ENCODE measurements around the gene SLC16A12. TPM values are rescaled to one million over a fixed set of nuclear protein-coding genes. Genes with fewer than 3 reads are reported as not detected.
"Not testable (repeated sequence)": the region's sequence is repeated elsewhere in the genome, so short reads cannot be mapped to it uniquely, and the experiment has no call there.

The SLC16A12 gene
- total RNA-seq, 3 donors from 2014 or later, result not detected

DNA sequence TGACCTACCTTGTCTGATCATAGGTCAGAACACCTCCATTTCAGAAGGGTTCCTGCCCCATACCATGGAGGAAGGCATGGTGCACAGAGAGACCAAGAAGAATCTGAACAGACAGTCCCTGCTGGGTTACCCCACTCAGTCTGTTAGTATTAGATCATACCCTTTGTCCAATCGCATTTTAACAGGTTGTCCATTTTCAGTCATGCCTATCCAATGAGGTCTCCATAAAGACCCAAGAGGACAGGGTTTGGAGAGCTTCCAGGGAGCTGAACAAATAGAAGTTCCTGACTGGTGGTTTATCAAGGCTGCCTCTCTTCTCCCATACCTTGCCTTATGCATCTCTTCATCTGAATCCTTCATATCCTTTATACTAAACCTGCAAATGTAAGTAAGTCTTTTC is 21.2 kb upstream of the SLC16A12 start:
- Mint-ChIP-seq H3K4me3 (no peak overlapping the region), H3K9me3 (no peaks in the 10 kb centered on the region), H3K4me1 (ENCODE audit: low read depth) (no peaks in the 10 kb centered on the region), H3K36me3 (ENCODE audit: insufficient read depth) (no peaks in the 10 kb centered on the region), H3K27me3 (ENCODE audit: low read depth) (peaks cover 5% of the 10 kb centered on the region)
- ATAC-seq, result no peak
- DNase-seq, result no peak

DNA sequence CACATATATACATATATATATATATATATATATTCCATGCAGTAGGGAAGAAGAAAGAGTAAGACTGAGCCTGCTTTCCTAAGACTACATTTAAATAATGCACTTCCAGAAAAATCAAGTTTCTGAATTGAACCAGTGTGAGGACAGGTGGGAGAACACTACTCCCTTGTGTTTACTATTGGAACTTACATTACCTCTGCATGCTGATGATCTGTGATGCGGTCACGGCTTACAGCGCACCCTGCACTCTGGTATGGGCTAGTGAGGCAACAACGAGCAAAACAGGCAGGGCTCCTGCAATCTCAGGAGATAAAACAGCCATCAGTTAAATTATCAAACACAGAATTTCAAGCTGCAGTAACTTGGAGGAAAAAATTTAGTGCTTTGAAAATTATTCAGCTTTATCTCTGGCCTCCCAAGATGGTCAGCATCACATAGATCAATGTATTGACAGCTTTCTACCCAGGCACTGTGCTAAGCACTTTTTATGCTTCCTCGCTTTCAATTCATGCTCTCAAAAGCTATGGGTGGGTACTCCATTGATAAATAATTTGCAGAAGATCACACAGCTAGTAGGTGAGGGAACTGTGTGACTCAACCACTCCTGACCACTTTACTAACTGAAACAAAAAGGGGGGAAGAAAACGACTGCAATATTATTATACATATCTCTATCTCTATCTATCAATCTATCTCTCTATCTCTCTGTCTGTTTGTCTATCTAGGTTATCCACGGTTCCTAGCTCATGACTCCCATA is 20.5 kb upstream of the SLC16A12 start:
- Mint-ChIP-seq H3K36me3 (ENCODE audit: insufficient read depth) (no peaks in the 10 kb centered on the region), H3K9me3 (no peaks in the 10 kb centered on the region), H3K4me1 (ENCODE audit: low read depth) (no peaks in the 10 kb centered on the region), H3K27me3 (ENCODE audit: low read depth) (peaks cover 5% of the 10 kb centered on the region), H3K4me3 (no peak overlapping the region)
- DNase-seq (no peak), ATAC-seq (no peak)

DNA sequence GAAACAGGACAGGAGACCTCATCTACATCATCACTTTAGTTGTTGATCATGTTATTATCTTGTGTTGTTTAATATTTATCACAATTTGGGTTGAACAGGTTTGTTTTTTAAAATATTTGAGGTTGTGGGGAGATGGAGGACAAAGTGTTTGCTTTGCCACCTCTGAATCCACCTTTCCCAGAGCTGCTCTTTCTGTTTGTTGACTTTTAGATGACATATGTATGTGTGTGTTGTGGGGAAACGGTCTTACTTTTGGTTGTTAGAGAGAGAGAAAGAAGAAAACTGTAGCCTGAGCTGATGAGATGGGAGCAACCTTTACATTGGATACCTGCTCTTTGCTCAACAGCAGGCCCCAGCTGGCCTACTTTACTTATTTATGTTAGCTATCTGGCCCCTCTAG is 19.0 kb upstream of the SLC16A12 start:
- ATAC-seq, result no peak
- Mint-ChIP-seq H3K4me3 (no peak overlapping the region), H3K4me1 (ENCODE audit: low read depth) (no peaks in the 10 kb centered on the region), H3K36me3 (ENCODE audit: insufficient read depth) (no peaks in the 10 kb centered on the region), H3K27me3 (ENCODE audit: low read depth) (peaks cover 5% of the 10 kb centered on the region), H3K9me3 (no peaks in the 10 kb centered on the region)
- no peak for DNase-seq

DNA sequence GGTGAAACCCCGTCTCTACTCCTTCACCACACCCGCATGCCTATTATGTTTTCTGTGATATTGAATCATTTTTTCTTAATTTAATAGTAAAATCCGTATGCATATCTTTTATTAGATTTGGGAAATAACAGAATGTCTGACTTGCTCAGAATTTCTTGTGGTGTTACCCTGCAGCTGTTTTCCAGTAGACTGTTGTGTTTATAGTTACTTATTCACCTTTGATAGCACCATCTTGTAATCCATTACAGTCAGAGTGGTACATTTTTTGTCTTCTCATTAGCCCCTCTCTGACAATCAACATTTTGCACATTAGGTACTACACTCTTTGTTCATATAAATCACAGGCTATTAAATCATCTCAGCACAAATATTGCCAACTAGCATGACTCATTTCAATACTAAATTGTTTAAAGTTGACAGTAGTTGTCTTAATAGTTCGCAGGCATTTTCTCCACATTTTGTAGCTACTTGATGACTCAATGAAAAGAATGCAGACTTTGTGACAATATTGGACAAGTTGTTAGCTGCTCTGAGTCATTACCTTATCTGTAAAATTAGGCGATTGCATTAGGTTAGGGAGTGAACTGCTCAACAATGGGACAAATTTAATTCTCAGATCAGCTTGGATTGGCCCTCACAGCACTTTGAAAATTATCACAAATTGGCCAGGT is 17.8 kb upstream of the SLC16A12 start:
- H3K9me3 Mint-ChIP-seq, result no peaks in the 10 kb centered on the region
- H3K27me3 Mint-ChIP-seq (ENCODE audit: low read depth), result no peaks in the 10 kb centered on the region
- H3K36me3 Mint-ChIP-seq (ENCODE audit: insufficient read depth), result no peaks in the 10 kb centered on the region
- H3K4me1 Mint-ChIP-seq (ENCODE audit: low read depth), result no peaks in the 10 kb centered on the region
- DNase-seq (no peak), ATAC-seq (no peak)
- no peak overlapping the region for H3K4me3 Mint-ChIP-seq

GRCh38 chr10:89552213-89552612 is 16.8 kb upstream of the SLC16A12 start:
- DNase-seq, result no peak
- no peaks in the 10 kb centered on the region for H3K4me1 Mint-ChIP-seq (ENCODE audit: low read depth)
- H3K4me3 Mint-ChIP-seq, result no peak overlapping the region
- no peaks in the 10 kb centered on the region for H3K36me3 Mint-ChIP-seq (ENCODE audit: insufficient read depth)
- no peaks in the 10 kb centered on the region for H3K9me3 Mint-ChIP-seq
- H3K27me3 Mint-ChIP-seq (ENCODE audit: low read depth), result no peaks in the 10 kb centered on the region
- no peak for ATAC-seq

- Mint-ChIP-seq H3K4me3 (no peak overlapping the region), H3K4me1 (ENCODE audit: low read depth) (no peaks in the 10 kb centered on the region), H3K36me3 (ENCODE audit: insufficient read depth) (no peaks in the 10 kb centered on the region), H3K27me3 (ENCODE audit: low read depth) (no peaks in the 10 kb centered on the region), H3K9me3 (no peaks in the 10 kb centered on the region)
- ATAC-seq (no peak), DNase-seq (no peak)
Observed at GRCh38 chr10:89550509-89550908, 15.1 kb upstream of the SLC16A12 start.

GRCh38 chr10:89549510-89549909 is 14.1 kb upstream of the SLC16A12 start:
- H3K27me3 Mint-ChIP-seq (ENCODE audit: low read depth), result no peaks in the 10 kb centered on the region
- H3K9me3 Mint-ChIP-seq, result no peaks in the 10 kb centered on the region
- no peak overlapping the region for H3K4me3 Mint-ChIP-seq
- DNase-seq, result no peak
- H3K4me1 Mint-ChIP-seq (ENCODE audit: low read depth), result no peaks in the 10 kb centered on the region
- no peak for ATAC-seq
- H3K36me3 Mint-ChIP-seq (ENCODE audit: insufficient read depth), result no peaks in the 10 kb centered on the region

GRCh38 chr10:89548673-89549072 is 13.3 kb upstream of the SLC16A12 start:
- Mint-ChIP-seq H3K9me3 (no peaks in the 10 kb centered on the region), H3K27me3 (ENCODE audit: low read depth) (no peaks in the 10 kb centered on the region), H3K4me1 (ENCODE audit: low read depth) (no peaks in the 10 kb centered on the region), H3K4me3 (no peak overlapping the region), H3K36me3 (ENCODE audit: insufficient read depth) (no peaks in the 10 kb centered on the region)
- ATAC-seq (no peak), DNase-seq (no peak)

GRCh38 chr10:89547853-89548513 is 12.6 kb upstream of the SLC16A12 start:
- Mint-ChIP-seq H3K4me3 (no peak overlapping the region), H3K36me3 (ENCODE audit: insufficient read depth) (no peaks in the 10 kb centered on the region), H3K4me1 (ENCODE audit: low read depth) (no peaks in the 10 kb centered on the region), H3K27me3 (ENCODE audit: low read depth) (no peaks in the 10 kb centered on the region), H3K9me3 (no peaks in the 10 kb centered on the region)
- ATAC-seq (no peak), DNase-seq (no peak)

GRCh38 chr10:89546651-89547050 is 11.3 kb upstream of the SLC16A12 start:
- not testable (repeated sequence) for H3K9me3 Mint-ChIP-seq; H3K36me3 Mint-ChIP-seq (ENCODE audit: insufficient read depth); ATAC-seq; H3K4me1 Mint-ChIP-seq (ENCODE audit: low read depth); H3K4me3 Mint-ChIP-seq; DNase-seq; H3K27me3 Mint-ChIP-seq (ENCODE audit: low read depth)

DNA sequence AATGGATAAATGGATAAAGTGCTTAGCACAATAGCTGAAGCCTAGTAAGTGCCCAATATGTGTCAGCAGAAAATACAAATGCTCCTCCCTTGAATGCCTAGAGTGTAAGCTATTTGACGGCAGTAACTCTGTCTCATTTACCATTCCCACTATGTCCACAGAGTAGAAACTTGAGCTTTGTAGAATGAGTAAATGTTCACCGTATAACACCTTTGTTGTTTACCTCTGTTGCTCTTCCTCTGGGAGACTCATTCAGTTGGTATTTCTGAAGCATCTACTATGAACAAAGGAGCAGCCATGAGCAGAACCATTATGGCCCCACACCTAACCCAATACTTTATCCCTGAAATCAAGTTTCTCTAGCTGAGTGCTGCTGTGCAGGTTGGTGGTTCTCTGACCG is 8.4 kb upstream of the SLC16A12 start:
- DNase-seq, result no peak
- no peaks in the 10 kb centered on the region for H3K4me1 Mint-ChIP-seq (ENCODE audit: low read depth)
- ATAC-seq, result no peak
- no peak overlapping the region for H3K4me3 Mint-ChIP-seq
- H3K9me3 Mint-ChIP-seq, result no peaks in the 10 kb centered on the region
- no peaks in the 10 kb centered on the region for H3K36me3 Mint-ChIP-seq (ENCODE audit: insufficient read depth)
- H3K27me3 Mint-ChIP-seq (ENCODE audit: low read depth), result peaks cover 20% of the 10 kb centered on the region

DNA sequence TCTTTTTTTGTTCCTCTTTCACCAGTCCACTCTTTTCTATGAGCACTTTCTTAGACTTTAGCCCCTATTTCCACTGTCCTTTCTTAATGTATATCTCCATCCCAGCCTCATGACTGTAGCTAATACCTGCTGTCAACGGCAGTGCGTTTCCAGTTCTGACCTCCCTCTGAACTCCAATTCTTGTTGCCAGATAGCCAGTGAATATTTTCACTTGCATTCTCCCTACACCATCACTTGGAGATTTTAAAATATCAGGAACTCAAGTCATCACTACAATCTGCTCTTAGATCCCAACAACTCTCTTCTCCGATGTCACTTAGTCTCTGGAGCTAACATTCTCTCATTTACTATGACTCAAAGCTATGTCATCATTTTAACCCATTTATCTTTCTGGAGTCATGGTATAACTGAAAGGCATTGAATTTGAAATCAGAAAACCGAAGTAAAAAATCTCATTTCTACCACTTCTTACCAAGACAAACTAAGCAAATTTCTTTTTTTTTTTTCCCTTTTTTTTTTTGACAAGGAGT is 5.1 kb upstream of the SLC16A12 start:
- Mint-ChIP-seq H3K36me3 (ENCODE audit: insufficient read depth) (no peaks in the 10 kb centered on the region), H3K4me3 (no peak overlapping the region), H3K27me3 (ENCODE audit: low read depth) (peaks cover 43% of the 10 kb centered on the region), H3K9me3 (no peaks in the 10 kb centered on the region), H3K4me1 (ENCODE audit: low read depth) (peaks cover 6% of the 10 kb centered on the region)
- DNase-seq, result no peak
- no peak for ATAC-seq

- no peak for DNase-seq
Observed at GRCh38 chr10:89537364-89537763, 2.0 kb upstream of the SLC16A12 start.

GRCh38 chr10:89536013-89536354 is 590 bp upstream of the SLC16A12 start:
- Mint-ChIP-seq H3K27me3 (ENCODE audit: low read depth) (peaks cover 68% of the 10 kb centered on the region), H3K4me3 (no peak overlapping the region), H3K4me1 (ENCODE audit: low read depth) (peaks cover 13% of the 10 kb centered on the region), H3K36me3 (ENCODE audit: insufficient read depth) (no peaks in the 10 kb centered on the region), H3K9me3 (no peaks in the 10 kb centered on the region)
- no peak for DNase-seq
- ATAC-seq, result no peak

More at GRCh38 chr10:89537364-89537763, 2.0 kb upstream of the SLC16A12 start:
- no peak for ATAC-seq
- Mint-ChIP-seq H3K27me3 (ENCODE audit: low read depth) (peaks cover 64% of the 10 kb centered on the region), H3K4me1 (ENCODE audit: low read depth) (peaks cover 13% of the 10 kb centered on the region), H3K4me3 (no peak overlapping the region), H3K9me3 (no peaks in the 10 kb centered on the region), H3K36me3 (ENCODE audit: insufficient read depth) (no peaks in the 10 kb centered on the region)

GRCh38 chr10:89534826-89535166 is 598 bp downstream of the SLC16A12 start:
- Mint-ChIP-seq H3K27me3 (ENCODE audit: low read depth) (peaks cover 67% of the 10 kb centered on the region), H3K36me3 (ENCODE audit: insufficient read depth) (no peaks in the 10 kb centered on the region), H3K4me1 (ENCODE audit: low read depth) (peaks cover 13% of the 10 kb centered on the region), H3K9me3 (no peaks in the 10 kb centered on the region), H3K4me3 (no peak overlapping the region)
- ATAC-seq (no peak), DNase-seq (no peak)

All from activated T-cell treated with anti-CD3 and anti-CD28 coated beads, Interleukin-2, amount 50 U/mL, for 4 hours (primary cell).